CD14-positive monocyte (primary cell): ENCODE results near the gene LRRK1. TPM values are rescaled to one million over a fixed set of nuclear protein-coding genes. Genes with fewer than 3 reads are reported as not detected.

Experiments
- DNase-seq, 3 donors: peaks; one replicate each; pipeline ENCODE4 v3.0.0-alpha.2; 2011 to 2022
- H2AFZ ChIP-seq: 2 replicates; pipeline ENCODE4 v1.6.0; 2012; ENCODE audit warnings: mild to moderate bottlenecking, low read depth, low read length, inconsistent platforms; ENCODE audit not compliant: insufficient read depth, poor library complexity, severe bottlenecking
- H3K27ac ChIP-seq, 2 donors: 1 replicate in 1 of 2; 2 replicates in 1 of 2; pipeline ENCODE4 v1.5.1; 2012 to 2013; ENCODE audit warnings: low read length in 2 of 2, control low read depth in 1 of 2, inconsistent platforms in 1 of 2, low read depth in 1 of 2, mild to moderate bottlenecking in 1 of 2
- H3K27me3 ChIP-seq, 2 donors: one replicate each; pipeline versions ENCODE4 v1.6.0 to v1.6.1; 2011 to 2013; ENCODE audit warnings: low read length in 2 of 2; ENCODE audit not compliant: control insufficient read depth in 2 of 2, insufficient read depth in 2 of 2
- H3K36me3 ChIP-seq, 2 donors: replicated peaks in 1 of 2; 1 replicate in 1 of 2; 2 replicates in 1 of 2; pipeline versions ENCODE4 v1.5.1 to v1.6.1; 2012 to 2013; ENCODE audit warnings: low read length in 2 of 2, control low read depth in 1 of 2, inconsistent platforms in 1 of 2, mild to moderate bottlenecking in 1 of 2; ENCODE audit not compliant: insufficient read depth in 2 of 2, control insufficient read depth in 1 of 2
- H3K4me1 ChIP-seq, 2 donors: 1 replicate in 1 of 2; 2 replicates in 1 of 2; pipeline versions ENCODE4 v1.5.1 to v1.6.1; 2012 to 2013; ENCODE audit warnings: low read length in 2 of 2, control low read depth in 1 of 2, inconsistent platforms in 1 of 2, mild to moderate bottlenecking in 1 of 2, moderate library complexity in 1 of 2; ENCODE audit not compliant: insufficient read depth in 2 of 2, control insufficient read depth in 1 of 2
- H3K4me2 ChIP-seq: replicated peaks from 2 replicates; pipeline ENCODE3; 2012; ENCODE audit warnings: low read length, moderate library complexity, mild to moderate bottlenecking; ENCODE audit not compliant: poor library complexity, severe bottlenecking; ENCODE audit errors: extremely low read depth
- H3K4me3 ChIP-seq, 3 experiments: fragments of 200-600 bp in 1 of 3; sonication (generic) in 1 of 3; replicated peaks in 1 of 3; 1 replicate in 2 of 3; 2 replicates in 1 of 3; pipeline ENCODE4 v1.5.1; 2011 to 2013; ENCODE audit warnings: low read length in 3 of 3, mild to moderate bottlenecking in 3 of 3, control low read depth in 2 of 3, low read depth in 2 of 3, inconsistent platforms in 1 of 3, moderate library complexity in 1 of 3
- H3K79me2 ChIP-seq: 2 replicates; pipeline ENCODE4 v1.6.0; 2012; ENCODE audit warnings: mild to moderate bottlenecking, control low read depth, inconsistent platforms, low read length, moderate library complexity; ENCODE audit not compliant: insufficient read depth
- H3K9ac ChIP-seq: 2 replicates; pipeline ENCODE4 v1.6.0; 2017; ENCODE audit warnings: low read length, mild to moderate bottlenecking; ENCODE audit not compliant: insufficient read depth, poor library complexity, severe bottlenecking
- H3K9me3 ChIP-seq, 2 donors: replicated peaks in 1 of 2; 1 replicate in 1 of 2; 2 replicates in 1 of 2; pipeline versions ENCODE4 v1.5.1 to v1.6.1; 2012 to 2013; ENCODE audit warnings: low read length in 2 of 2, control low read depth in 1 of 2; ENCODE audit not compliant: control insufficient read depth in 1 of 2, insufficient read depth in 1 of 2
- H4K20me1 ChIP-seq: 2 replicates; pipeline ENCODE4 v1.6.0; 2012; ENCODE audit warnings: mild to moderate bottlenecking, low read length, control low read depth, moderate library complexity; ENCODE audit not compliant: insufficient read depth
- H3K27ac Mint-ChIP-seq, 7 donors: one replicate each; pipeline ENCODE4 v1.8.0; 2020; ENCODE audit warnings: mild to moderate bottlenecking in 7 of 7, mixed read lengths in 7 of 7, moderate library complexity in 6 of 7, inconsistent platforms in 2 of 7
- H3K27me3 Mint-ChIP-seq, 3 donors: one replicate each; pipeline ENCODE4 v1.8.0; 2021 to 2022; ENCODE audit warnings: low read depth in 3 of 3, mild to moderate bottlenecking in 3 of 3, mixed read lengths in 3 of 3, moderate library complexity in 3 of 3, inconsistent platforms in 1 of 3
- H3K36me3 Mint-ChIP-seq, 2 donors: one replicate each; pipeline ENCODE4 v1.8.0; 2020; ENCODE audit warnings: mixed read lengths in 2 of 2, inconsistent platforms in 1 of 2, mild to moderate bottlenecking in 1 of 2
- H3K4me1 Mint-ChIP-seq: one replicate; pipeline ENCODE4 v1.8.0; 2020; ENCODE audit warnings: mild to moderate bottlenecking, mixed read lengths
- H3K4me3 Mint-ChIP-seq, 2 donors: one replicate each; pipeline ENCODE4 v1.8.0; 2020; ENCODE audit warnings: mild to moderate bottlenecking in 2 of 2, mixed read lengths in 2 of 2, moderate library complexity in 1 of 2
- H3K9me3 Mint-ChIP-seq, 7 donors: one replicate each; pipeline ENCODE4 v1.8.0; 2020 to 2022; ENCODE audit warnings: mixed read lengths in 7 of 7, mild to moderate bottlenecking in 6 of 7, moderate library complexity in 6 of 7, inconsistent platforms in 2 of 7
- CTCF ChIP-seq: fragments of 200-600 bp; IDR thresholded peaks from one replicate; pipeline ENCODE4 v1.8.0; 2022; ENCODE audit warnings: antibody characterized with exemption, mild to moderate bottlenecking
- WGBS: methylation state at CpG from one replicate; pipeline ENCODE4 v1.1.5; 2013; ENCODE audit warnings: missing lambda C conversion rate; ENCODE audit not compliant: insufficient coverage; 5-methylcytosine and 5-hydroxymethylcytosine counted together
- intact Hi-C, 2 donors: fragments of 100-400 bp; cut with micrococcal nuclease; formaldehyde crosslinking; loops; one replicate each; pipeline versions ENCODE4 v1.15.0 to v1.15.1; 2023
- polyA plus RNA-seq, 3 donors: library from polyadenylated mRNA; depleted of rRNA in 1 of 3; unstranded in 2 of 3; stranded (reverse) in 1 of 3; fragments of 300-500 nt in 2 of 3; fragments of >200 nt in 1 of 3; fragmentation: Illumina TruSeq in 2 of 3; gene quantifications; 1 replicate in 2 of 3; 2 replicates in 1 of 3; pipeline ENCODE4 v1.2.3, GENCODE V29; 2012 to 2021

The LRRK1 gene
- polyA plus RNA-seq, 3 donors, result 1.7 to 18.9 (median 5.4) TPM

- DNase-seq, result no peak
- TF ChIP-seq CTCF, result no peak
- no peak overlapping the region for H3K4me3 Mint-ChIP-seq
- H3K79me2 ChIP-seq, result no peaks in the 10 kb centered on the region
- no peaks in the 10 kb centered on the region for H3K36me3 ChIP-seq
- H4K20me1 ChIP-seq, result no peaks in the 10 kb centered on the region
- H3K27ac ChIP-seq, result no peak overlapping the region
- 43% methylated on average over 9 of the region's 10 CpGs for WGBS
- no peak overlapping the region for H3K4me3 ChIP-seq
- peaks cover 17% of the 10 kb centered on the region for H3K4me1 Mint-ChIP-seq
- no peak overlapping the region for H3K4me2 ChIP-seq
- H3K27me3 Mint-ChIP-seq, result peaks cover 31 to 54% (median 35%) of the 10 kb centered on the region in 3 donors
- no peak overlapping the region for H3K27ac Mint-ChIP-seq
- peaks cover 0 to 7% of the 10 kb centered on the region in 2 donors for H3K36me3 Mint-ChIP-seq
- H3K9me3 ChIP-seq, result peaks cover 0 to 6% of the 10 kb centered on the region in 2 donors
- H2AFZ ChIP-seq, result no peak overlapping the region
- H3K27me3 ChIP-seq, result peaks cover 0 to 15% of the 10 kb centered on the region in 2 donors
- intact Hi-C loops, result no loop called here
- H3K4me1 ChIP-seq, result peaks cover 14 to 22% of the 10 kb centered on the region in 2 donors
- H3K9me3 Mint-ChIP-seq, result peaks cover 0 to 15% (median 9%) of the 10 kb centered on the region in 7 donors
- H3K9ac ChIP-seq, result no peak overlapping the region
These were observed 168.1 kb downstream of the LRRK1 start for GRCh38 chr15:101087172-101087769.

DNA sequence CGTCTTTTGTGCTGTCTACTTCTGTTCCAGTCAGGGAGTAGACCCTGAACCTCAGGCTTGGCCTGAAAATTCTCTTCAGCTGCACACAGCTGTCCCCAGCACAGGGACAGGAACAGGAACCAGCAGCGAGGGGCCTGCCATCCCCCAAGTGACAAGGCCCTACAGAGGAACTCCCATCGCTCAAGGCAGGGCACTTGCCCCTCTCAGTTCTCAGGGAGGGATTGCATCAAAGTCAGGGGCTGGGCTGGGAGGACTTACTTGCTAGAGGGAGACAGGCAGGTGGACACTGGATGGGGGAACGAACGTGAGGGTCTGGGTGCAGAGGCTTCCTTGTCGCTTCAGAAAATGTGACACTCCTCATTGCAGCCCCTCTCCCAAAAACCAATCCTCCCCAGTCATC is 169.1 kb downstream of the LRRK1 start:
- WGBS, result 0% methylated on average over 1 of the region's 6 CpGs
- H3K27me3 ChIP-seq, result peaks cover 0 to 14% of the 10 kb centered on the region in 2 donors
- no peaks in the 10 kb centered on the region for H4K20me1 ChIP-seq
- Mint-ChIP-seq H3K4me1 (peaks cover 17% of the 10 kb centered on the region), H3K27ac (peak overlapping the region in 1 of 7 donors; percentile 75), H3K36me3 (peaks cover 0 to 7% of the 10 kb centered on the region in 2 donors), H3K4me3 (peak overlapping the region in 1 of 2 donors; percentile 51), H3K27me3 (peaks cover 31 to 47% (median 31%) of the 10 kb centered on the region in 3 donors), H3K9me3 (peaks cover 0 to 13% (median 9%) of the 10 kb centered on the region in 7 donors)
- no peak for TF ChIP-seq CTCF
- H3K36me3 ChIP-seq, result no peaks in the 10 kb centered on the region
- H3K27ac ChIP-seq, result no peak overlapping the region
- H3K4me2 ChIP-seq, result no peak overlapping the region
- no peak overlapping the region for H3K9ac ChIP-seq
- no peak overlapping the region for H3K4me3 ChIP-seq
- intact Hi-C loops, result no loop called here
- H3K9me3 ChIP-seq, result peaks cover 0 to 6% of the 10 kb centered on the region in 2 donors
- no peak for DNase-seq
- H3K4me1 ChIP-seq, result peaks cover 14 to 22% of the 10 kb centered on the region in 2 donors
- H2AFZ ChIP-seq, result no peak overlapping the region
- no peaks in the 10 kb centered on the region for H3K79me2 ChIP-seq
